ENCODE measurements around the gene CEND1. TPM values are rescaled to one million over a fixed set of nuclear protein-coding genes. Genes with fewer than 3 reads are reported as not detected.

The CEND1 gene
- total RNA-seq, 1 donor = 1.2 TPM

DNA sequence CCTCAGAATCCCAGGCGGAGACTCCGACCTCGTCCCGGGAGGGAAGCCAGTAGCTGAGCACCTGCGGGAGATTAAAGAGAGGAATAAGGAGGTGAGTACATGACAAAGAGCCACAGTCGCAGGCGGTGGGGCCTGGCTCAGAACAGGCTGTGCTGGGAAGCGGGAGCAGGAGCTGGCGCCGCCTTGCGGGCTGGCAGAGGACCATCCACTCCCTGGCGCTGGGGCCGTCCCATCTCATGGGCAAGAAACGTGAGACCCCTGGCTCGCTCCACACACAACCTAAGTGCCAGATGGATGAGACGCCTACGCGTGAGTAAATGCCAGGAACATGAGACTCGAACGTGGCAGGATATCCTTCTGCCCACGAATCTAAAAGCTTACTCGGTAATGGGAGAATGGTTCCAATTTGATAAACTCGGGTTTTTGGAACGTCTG is 6.3 kb downstream of the CEND1 start:
- TF ChIP-seq, protein P1, sequence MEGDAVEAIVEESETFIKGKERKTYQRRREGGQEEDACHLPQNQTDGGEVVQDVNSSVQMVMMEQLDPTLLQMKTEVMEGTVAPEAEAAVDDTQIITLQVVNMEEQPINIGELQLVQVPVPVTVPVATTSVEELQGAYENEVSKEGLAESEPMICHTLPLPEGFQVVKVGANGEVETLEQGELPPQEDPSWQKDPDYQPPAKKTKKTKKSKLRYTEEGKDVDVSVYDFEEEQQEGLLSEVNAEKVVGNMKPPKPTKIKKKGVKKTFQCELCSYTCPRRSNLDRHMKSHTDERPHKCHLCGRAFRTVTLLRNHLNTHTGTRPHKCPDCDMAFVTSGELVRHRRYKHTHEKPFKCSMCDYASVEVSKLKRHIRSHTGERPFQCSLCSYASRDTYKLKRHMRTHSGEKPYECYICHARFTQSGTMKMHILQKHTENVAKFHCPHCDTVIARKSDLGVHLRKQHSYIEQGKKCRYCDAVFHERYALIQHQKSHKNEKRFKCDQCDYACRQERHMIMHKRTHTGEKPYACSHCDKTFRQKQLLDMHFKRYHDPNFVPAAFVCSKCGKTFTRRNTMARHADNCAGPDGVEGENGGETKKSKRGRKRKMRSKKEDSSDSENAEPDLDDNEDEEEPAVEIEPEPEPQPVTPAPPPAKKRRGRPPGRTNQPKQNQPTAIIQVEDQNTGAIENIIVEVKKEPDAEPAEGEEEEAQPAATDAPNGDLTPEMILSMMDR (IDR thresholded peaks at IDR 0.05; ENCODE audit: insufficient read depth, low read length) = peak; percentile 94
- peak; percentile 93 for DNase-seq (ENCODE audit: low read depth)
- no peak overlapping the region for H3K4me3 ChIP-seq (ENCODE audit: low read depth, low read length)

DNA sequence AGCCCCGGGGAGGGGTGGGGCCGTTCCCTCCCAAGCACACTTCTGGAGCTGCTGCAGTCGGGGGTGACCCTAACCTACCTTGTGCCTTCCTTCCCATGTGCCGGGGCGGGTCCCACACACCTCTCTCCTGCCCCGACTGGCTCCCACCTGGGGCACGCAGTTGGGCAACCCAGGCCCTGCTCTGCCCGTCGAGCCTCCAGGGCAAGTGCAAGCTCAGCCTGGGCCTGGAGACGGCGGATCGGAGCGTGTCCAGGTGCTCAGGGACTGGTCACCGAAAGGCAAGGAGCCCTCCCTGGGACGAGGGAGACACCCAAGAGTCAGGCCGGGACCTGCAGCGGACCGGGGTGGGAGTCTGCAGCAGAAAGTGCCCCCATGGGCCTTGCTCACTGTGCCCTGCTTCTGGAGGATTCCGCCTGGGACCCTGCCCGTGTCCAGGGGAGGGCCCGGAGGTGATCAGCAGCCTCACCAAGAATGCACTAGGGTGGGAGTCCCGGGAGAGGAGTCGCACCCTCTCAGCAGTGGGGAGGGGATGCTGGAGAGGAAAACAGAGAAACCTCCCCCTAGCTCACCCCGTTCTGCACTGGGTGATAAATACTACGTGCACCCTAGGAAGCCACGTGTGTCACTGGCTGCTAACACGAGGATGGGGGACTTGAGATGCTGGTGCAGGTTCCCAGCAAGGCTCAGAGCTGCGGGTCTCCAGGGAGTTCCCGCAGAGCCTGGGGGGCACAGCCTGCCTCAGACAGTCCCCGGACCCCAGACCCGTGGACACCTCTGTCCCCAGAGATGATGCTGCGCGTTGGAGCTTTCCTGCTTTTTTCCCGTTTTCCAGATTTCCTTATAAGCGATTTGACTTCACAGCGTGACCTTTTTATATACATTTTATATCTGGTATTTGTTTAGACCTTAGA is 7.4 kb downstream of the CEND1 start:
- H3K4me3 ChIP-seq (ENCODE audit: low read depth, low read length) = no peak overlapping the region
- no peak for DNase-seq (ENCODE audit: low read depth)
- TF ChIP-seq, protein P1 (IDR thresholded peaks at IDR 0.05; ENCODE audit: insufficient read depth, low read length) = no peak

DNA sequence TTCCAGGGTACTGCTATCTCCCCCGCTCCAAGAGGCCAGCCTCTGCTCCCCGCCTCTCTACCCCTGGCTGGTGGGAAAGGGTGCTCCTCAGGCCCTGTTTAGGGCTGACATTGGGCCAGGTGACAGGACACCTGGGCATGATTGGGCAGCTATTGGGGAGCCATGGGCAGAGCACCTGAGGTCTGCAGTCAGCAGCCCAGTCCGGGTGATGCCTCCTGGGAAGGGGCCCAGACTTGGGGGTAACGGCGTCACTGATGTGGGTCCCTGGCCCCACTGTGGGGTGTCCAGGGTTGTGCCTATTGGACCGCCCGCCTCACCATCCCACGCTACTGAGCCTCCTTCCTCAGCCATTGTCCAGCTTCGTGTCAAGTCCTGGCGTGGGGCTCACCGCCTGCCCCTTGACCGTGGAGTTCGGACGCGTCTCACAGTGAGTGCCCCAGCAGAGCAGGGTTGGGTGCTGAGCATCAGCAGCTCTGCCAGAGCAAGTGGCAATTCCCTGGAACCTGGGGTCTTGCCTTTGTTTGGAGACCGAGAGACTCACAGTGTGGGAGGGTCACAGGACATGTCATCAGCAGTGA is 9.8 kb downstream of the CEND1 start:
- DNase-seq (ENCODE audit: low read depth) = no peak
- H3K4me3 ChIP-seq (ENCODE audit: low read depth, low read length) = no peak overlapping the region
- TF ChIP-seq, protein P1 (IDR thresholded peaks at IDR 0.05; ENCODE audit: insufficient read depth, low read length) = no peak

DNA sequence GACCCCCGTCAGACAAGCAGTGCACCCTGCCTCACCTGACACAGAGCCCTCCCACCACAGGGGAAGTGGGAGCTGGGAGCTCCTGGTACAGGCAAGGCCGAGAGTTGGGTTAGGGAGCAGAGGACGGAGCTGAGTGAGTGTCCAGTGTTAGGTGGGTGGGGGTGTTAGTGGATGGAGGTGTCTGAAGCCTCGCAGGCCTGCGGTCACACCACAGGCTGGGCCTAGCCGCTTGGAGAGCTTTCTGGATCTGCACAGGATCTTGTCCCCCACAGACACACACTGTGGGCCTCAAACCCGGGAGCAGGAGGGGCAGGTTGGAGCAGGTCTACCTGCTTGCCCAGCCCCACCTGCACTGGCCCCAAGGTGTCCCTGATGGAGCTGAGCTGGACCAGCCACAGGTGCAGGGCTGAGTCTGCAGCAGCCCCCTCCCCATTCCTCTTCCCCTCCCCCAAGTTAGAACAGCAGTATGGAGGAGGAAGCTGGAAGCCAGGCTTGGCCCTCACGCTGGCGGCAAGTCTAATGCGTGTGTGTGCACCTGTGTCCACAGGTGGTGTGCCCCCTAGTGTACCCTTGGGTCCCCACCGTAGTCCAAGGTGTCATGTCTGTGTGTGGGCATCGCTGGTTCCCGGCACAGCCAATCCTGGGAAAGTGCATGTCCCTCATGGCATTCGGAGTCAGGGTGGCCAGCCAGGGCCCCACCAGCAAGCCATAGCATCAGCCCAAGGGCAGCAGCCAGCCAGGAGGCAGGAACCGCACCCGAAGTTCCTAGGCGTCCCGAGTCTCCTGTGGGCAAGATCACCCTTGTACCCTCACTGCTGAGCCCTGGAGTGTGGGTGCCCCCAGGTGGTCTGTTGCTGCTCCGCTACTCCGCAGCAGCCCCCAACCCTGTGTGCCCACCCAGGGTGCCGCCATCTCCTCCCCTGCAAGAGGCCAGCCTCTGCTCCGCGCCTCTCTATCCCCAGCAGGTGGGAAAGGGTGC is 10.6 kb downstream of the CEND1 start:
- no peak overlapping the region for H3K4me3 ChIP-seq (ENCODE audit: low read depth, low read length)
- TF ChIP-seq, protein P1 (IDR thresholded peaks at IDR 0.05; ENCODE audit: insufficient read depth, low read length) = no peak
- no peak for DNase-seq (ENCODE audit: low read depth)

DNA sequence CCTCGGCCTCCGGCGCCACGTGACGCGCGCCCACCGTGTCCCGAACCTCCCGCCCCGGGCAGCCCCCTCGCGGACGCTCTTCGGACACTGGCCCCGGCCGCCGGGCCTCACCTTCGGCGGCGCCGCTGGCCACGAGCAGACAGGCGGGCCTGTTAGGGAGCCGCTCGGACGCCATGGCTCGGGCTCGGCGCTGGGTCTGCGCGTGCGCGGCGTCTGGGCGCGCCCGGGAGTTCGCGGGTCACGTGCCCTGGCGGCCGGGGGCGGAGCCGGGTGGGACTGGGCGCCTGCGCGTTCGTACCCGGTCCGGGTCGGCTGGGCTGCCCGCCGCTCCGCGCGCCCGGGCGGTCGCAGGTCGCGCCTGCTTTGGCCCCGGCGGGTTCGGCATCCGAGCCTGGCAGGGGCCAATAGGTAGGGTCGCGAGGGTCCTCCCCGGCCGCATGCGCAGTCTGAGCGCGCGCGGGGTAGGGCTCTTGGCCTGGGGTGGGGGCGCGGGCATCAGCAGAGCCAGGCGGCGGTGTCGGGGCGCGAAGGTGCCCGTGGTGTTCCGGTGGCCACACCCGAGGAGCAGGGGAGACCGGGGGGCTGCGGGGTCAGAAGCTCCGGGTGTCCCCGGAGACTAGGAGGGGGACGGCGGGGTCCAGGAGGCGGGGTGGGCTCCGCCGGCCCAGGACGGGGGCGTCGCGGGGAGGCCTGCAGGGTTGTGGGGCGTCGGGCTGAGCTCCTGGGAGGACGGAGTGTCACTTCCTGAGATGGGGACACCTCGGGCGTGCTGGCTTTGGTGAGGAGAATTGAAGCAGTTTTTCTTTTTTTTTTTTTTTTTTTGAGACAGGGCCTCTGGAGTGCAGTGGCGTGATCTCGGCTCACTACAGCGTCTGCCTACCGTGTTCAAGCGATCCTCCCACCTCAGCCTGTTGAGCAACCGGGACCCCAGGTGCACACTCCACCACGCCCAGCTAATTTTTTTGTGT is 12.3 kb downstream of the CEND1 start, which contains the start of gene GATD1:
Gene GATD1 (minus strand): TSS at position 200 of the 968 bp plus-strand sequence. CDS start 25 bp downstream, at position 175.
- peak; percentile 78 for DNase-seq (ENCODE audit: low read depth)
- TF ChIP-seq, protein P1 (IDR thresholded peaks at IDR 0.05; ENCODE audit: insufficient read depth, low read length) = no peak
- H3K4me3 ChIP-seq (ENCODE audit: low read depth, low read length) = peak within 1 kb of the TSS; percentile 85

Measured in fibroblast of the aortic adventitia (primary cell).